M059J (cell line): ENCODE data around the gene OBP2B. TPM values are rescaled to one million over a fixed set of nuclear protein-coding genes. Genes with fewer than 3 reads are reported as not detected.
A peak's percentile ranks its signal among the peaks of the same experiment; 100 is the strongest.
"Not testable (repeated sequence)": the region's sequence is repeated elsewhere in the genome, so short reads cannot be mapped to it uniquely, and the experiment has no call there.

Source experiments
- DNase-seq: peaks from one replicate; pipeline ENCODE4 v3.0.0-alpha.2; 2012; ENCODE audit warnings: low read depth
- total RNA-seq: library from RNA; depleted of rRNA; stranded (reverse); fragments of >200 nt; shearing (Covaris generic); gene quantifications from 2 replicates; pipeline ENCODE4 v1.2.3, GENCODE V29; 2014

The OBP2B gene
- total RNA-seq, 1 experiment from 2014 or later, result not detected

DNA sequence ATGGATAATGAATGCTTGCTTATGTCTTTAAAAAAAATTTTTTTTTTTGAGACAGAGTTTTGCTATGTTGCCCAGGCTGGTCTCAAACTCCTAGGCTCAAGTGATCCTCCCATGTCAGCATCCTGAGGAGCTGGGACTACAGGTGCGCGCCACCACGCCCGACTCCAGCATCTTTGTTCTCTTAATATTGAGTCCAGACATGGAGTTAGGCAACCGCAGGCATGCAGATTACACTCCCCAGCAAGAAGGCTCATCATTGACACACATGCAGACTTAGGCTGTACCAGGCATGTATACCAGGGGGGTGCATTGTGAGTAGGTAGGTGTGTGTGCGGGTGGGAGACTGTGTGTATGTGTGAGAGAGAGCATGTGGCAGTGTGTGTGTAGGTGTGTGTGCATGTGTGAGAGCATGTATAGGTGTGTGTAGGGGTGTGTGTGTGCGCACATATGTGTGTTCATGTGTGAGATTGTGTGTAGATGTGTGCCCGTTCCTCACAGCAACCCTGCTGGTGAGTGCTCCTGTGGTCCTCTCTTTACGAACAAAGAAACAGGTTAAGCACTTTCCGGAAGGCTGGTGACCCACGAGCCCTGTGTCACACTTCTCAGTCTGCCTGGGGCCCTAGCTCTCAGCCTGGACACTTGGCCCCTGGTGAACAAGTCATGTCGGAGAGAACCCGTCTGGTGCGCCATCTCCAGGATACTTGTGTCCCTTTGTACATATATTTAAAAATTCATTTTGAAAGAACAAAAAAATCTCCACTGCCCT, 6.2 kb downstream of the OBP2B start:
- DNase-seq, result no peak

DNA sequence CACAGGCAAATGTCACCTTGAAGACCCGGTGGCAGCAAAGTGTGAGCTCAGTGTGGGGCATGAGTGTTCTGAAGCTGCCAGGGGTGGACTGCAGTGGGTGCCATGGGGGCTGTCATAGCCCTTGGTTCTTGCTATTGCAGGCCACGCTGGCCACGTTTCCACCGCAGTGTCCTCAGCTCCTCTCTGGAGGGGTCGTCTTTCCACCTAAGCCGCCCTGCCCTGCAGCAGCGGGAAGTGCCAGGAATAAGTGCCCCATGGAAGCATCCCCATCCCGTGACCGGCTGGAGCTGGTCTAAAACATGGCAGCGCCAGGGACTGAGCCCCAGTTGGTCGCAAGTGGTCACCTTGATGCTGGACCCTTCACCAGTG, 6.9 kb downstream of the OBP2B start:
- DNase-seq, result no peak

DNA sequence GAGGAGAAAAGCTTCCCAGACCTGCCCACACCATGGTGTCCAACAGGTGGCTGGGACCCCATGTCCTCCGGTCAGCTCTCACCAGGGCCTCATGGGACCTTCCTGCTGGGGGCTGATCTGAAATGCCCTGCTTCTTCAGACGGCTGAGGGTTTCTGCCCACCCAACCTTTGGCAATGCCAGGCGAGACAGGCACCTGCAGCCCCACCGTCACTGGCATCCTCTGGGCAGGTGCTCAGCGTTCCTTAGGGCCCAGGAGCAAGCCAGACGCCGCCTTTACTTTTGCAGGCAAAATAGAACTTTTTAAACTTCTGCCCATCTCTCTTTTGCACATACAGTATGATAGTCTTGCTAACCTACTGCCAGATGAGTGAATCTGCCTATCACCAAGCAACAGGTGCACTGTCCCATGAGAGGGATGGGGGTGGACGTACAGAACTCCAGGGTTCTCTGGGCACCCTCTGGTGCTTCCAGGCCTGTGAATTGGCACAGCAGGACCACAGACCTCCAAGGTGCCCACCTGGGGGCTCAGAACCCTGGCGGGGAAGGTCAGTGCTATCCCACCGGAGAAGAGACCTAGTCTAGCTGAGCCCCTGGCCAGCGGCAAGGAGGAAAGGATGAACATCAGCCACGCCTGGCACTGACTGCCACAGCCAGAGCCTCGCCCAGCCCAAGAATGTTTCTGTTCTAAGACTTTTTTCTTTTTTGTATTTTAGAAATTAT, 7.5 kb downstream of the OBP2B start:
- DNase-seq, result no peak

DNA sequence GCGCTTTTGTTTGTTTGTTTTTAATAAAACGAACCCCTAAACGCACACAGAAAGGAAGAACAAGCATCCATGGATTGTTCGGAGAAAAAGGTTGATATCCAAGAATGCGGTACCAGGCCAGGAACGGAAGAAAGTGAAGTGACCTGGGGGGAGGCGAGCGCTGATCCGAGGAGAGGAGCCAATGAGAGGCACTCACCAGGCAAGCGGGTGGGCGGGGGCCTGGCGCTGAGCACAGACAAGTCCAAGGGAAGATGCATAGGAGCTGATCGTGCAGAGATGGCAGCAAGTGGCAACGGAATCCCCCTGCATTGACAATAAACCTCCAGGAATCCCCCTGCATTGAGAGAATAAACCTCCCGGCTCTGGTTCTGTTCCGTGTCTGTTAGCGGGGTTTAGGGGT, 8.4 kb downstream of the OBP2B start:
- no peak for DNase-seq

DNA sequence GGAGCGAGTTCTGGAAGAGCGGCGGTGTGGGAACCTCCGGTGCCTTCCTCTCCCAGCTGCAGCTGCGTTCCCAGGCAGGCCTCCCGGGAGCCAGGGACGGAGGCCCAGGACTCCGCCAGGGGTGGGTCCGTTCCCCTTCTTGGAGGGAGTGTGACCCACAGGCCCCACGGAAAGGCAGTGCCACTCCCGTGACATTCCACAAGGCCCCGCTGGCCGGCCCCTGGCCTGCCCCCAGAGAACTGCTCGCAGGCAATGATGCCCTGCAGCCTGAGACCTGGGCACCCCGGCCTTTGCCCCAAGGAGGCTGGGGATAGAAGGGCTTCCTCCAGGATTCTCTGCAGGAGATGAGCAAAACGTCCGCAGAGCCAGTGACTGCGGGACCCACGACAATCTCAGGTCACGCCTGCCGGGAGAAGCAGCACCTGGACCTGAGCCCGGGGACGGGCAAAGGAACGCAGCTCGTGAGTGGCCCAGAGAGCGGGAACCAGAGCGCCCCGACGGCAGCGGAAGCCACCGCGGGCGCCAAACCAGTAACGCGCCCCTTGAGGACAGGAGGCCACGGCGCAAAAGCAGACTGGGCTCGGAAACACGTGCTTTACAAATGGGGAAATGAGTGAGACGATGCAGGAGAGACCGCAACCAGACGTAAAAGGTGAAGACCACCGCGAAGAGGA, 9.3 kb downstream of the OBP2B start:
- DNase-seq, result no peak

DNA sequence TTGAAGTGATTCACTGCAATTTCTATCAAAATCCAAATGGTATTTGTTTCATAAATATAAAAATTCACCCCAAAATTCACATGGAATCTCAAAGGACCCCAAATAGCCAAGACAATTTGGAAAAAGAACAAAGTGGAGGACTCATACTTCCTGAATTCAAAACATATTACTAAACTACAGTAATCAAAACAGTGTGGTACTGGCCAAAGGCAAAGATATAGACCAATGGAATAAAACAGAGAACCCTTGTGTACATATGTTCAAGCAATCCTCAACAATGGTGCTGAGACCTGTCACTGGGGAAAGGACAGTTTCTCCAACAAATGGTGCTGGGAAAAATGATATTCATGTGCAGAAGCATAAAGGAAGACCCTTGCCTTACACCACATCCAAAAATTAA, 14.0 kb downstream of the OBP2B start:
- no peak for DNase-seq

DNA sequence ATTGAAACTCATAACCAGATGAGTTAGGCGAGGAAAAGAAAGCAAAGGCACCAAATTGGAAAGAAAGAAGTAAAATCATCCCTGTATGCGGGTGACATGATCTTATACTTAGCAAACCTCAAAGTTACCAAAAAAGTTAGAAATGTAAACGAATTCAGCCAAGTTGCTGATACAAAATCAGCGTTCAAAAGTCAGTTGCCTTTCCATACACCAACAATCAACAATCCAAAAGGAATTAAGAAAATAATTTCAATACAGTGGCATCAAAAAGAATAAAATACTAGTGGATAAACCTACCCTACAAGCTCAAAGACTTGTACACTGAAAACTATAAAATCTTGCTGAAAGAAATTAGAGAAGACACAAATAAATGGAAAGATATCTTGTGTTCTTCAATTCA, 14.5 kb downstream of the OBP2B start:
- no peak for DNase-seq

DNA sequence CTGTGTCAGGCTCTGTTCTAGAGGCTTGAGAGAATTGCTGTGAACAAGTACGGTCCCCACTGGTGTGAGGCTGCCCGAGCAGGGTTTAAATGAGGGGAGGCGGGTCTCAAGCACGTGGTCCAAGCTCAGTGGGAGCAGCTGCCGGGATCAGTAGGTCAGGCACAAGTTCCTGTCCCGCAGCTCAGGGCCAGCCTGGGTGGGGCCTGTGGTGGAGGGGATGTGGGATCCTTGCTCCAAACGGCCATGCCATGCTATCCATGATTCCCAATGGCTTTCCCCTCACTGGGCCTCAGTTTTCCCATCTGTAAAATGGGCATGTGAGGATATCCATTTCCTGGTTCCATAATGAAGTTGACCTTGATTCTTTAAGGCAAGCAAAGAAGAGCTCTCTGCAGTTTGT, 17.1 kb downstream of the OBP2B start:
- no peak for DNase-seq

DNA sequence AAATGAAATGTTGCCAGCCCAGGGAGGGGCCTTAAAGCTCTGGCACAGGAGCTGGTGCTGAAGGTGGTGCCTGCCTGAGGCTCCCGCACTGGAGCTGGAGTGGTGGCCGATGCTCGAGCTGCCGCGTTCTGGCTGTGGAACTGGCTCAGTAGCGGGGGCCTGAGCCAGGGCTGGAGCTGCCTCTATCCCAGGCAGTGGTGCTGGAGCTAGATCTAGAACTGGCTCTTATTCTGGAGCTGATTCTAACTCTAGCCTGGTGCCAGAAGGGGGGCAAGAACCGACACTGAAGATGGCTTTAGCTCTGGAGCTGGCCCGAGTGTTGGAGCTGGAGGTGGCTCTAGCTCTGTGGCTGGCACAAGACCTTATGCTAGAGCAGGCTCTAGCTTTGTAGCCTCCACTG, 19.2 kb downstream of the OBP2B start:
- DNase-seq, result no peak

DNA sequence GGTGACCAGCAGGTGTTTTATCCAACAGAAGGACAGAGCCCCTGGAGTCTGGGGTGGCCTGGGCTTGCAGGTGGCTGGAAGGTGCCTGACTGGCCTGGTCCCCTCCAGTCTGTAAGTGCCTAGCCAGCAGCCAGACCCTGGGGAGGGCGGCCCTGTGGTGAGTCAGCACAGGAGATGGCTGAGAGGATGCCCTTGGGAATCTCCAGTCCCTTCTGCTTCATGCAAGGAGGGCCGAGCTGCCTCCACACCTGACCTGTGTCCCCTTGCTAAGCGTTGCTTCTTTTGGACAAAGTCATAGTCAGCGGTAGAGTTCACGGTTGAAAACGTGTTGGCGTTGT, 20.2 kb downstream of the OBP2B start:
- DNase-seq, result no peak

DNA sequence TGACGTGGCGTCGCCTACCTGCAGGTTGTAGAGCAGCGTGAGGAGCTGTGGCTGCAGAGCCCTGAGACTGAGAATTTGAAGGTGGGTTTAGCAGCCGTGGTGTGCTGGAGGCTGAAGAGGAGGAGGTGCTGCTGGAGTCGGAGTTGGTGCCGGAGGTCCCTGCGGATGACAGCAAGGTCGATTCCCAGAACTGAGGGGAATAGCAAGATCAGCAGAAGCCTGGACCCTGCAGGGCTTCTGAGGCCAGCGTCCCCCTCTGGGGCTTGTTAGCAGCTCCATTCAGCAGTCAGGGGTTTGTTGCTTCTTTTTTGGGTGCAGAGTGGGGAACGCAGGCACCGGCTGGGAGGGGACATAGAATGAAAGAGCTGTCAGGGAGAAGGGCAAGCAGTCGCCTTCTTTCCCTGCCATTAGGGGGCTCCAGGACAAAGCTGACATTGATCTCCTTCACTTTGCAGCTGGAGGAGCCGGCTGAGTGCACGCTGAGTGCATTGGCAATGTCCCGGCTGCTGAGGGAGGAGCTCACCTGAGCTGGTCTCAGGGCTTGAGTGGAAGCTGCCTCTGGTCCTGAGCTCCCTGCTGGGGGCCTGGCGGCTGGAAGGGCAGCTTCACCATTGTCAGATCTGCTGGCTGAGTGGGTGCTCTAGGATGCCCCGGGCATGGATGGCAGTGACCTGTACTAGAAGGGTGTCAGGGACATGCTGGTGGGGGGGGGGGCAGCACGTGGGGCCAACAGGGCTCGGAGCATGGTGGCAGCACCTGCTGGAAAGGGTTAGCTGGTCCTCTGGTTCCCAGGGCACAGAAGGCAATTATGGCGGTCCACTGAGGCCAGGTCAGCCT, 20.8 kb downstream of the OBP2B start:
- peak; percentile 27 for DNase-seq

DNA sequence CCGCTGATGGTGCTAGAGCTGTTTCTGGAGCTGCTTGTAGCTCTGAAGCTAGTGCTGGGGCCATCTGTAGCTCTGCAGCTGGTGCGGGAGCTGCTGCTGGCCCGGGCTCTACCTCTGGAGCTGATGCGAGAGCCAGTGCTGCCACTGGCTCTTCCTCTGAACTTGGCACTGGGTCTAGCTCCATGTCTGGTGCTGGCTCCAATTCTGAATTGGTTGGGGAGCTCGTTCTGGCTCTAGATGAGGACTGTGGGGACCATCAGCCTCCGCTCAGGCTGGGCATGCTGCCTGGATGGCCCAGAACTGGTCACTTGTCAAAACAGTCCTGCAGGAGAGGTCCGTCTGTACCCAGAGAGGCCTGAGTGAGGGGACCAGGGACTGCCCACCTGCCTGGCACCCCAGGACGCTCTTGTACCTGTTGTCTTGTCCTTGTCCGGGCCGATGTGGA, 21.5 kb downstream of the OBP2B start:
- DNase-seq, result no peak

DNA sequence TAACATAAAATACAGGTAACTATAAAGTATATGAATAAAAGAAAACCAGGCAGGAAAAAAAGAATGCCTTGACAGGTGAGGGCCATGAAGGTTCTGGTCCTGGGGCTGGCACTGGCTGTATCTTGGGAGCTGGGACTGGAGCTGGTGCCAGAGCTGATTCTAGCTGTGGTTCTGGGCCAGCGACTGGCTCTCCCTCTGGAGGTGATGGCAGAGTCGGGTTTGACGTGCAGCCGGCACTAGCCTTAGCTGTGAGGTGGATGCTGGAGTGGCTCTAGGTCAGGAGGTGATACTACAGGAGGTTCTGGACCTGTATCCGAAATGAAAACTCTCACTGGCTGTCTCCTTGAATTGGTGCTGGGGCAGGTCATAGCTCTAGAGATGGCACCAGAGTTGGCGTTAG, 22.3 kb downstream of the OBP2B start:
- no peak for DNase-seq

DNA sequence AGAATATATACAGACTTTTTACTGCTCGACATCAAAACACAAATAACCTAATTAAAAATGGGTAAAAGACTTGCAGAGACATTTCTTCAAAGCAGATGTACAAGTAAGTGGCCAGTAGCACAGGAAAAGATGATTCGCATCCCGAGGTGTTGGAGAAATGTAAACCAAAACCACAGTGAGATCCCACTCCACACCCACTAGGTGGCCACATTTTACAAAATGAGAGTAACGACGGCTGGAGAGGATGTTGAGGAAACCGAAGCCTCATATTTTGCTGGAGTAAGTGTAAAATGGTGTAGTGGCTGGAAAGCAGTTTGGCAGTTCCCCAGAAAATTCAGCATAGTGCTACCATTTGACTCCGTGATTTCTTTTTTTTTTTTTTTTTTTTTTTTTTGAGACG, 24.1 kb downstream of the OBP2B start:
- peak; percentile 80 for DNase-seq

DNA sequence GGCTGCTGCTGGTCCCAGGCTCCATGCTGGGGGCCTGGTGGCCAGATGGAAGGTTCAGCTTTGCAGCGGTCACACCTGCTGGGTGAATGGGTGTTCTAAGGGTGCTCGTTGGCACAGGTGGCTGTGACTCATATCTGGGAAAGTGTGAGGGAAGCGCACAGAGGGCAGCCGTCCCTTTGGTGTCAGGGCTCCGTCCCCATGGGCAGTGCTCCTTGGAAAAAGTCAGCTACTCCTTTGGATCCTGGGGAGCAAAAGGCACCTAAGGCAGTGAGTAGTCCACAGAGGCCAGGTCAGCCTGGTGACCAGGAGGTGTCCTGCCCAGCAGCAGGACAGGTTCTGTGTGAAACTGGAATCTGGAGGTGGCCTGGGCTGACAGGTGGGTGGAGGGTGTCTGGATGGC, 26.9 kb downstream of the OBP2B start:
- DNase-seq, result no peak

DNA sequence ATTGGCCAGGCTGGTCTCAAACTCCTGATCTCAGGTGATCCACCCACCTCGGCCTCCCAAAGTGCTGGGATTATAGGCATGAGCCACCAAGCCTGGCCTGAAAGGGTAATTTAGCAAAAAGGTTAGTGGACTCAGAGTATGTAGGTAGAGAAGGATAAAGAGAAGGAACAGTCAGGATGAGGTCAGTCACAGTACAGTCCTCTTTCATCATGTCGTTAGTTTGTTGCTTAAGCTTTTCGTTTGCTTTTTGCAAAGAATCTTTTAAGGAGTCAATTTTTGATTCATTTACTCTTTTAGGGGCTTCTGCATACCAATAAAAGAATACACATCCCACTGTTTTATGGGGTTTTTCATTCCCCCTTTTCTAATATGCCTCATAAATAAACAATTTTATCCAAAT, 27.5 kb downstream of the OBP2B start:
- DNase-seq, result no peak

DNA sequence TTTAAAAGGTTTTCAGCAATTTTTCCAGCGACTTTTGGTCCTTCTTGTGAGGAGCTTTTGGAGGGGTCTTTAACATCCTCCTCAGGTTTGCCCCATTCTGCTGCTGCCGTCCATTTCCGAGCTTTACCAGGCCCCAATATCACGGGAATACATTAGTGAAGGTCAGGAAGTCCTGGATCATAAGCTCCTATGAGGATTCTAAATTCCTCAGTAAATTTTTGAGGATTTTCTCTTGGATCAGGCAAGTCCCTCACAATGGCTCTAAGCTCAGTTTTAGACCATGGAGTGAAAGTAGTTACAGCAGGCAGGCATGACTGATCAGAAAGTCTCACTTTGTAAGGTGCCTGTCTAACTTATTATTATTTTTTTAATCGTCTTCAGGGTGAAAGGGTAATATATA, 28.1 kb downstream of the OBP2B start:
- DNase-seq, result no peak

DNA sequence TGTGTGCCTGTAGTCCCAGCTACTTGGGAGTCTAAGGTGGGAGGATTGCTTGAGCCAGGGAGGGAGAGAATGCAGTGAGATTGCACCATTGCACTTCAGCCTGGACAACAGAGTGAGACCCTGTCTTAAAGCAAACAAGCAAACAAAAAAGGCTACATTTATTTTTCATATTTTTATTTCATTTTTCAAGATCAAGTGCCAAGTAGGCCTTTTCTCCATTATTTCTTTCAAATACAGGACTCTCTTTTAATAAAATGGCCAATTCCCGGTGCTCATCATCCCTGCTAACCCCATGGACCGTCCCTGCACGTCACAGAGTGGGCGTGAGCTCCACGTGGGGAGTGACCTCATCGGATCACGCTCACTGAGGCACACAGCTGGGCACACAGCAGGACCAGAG, 36.0 kb downstream of the OBP2B start:
- no peak for DNase-seq

DNA sequence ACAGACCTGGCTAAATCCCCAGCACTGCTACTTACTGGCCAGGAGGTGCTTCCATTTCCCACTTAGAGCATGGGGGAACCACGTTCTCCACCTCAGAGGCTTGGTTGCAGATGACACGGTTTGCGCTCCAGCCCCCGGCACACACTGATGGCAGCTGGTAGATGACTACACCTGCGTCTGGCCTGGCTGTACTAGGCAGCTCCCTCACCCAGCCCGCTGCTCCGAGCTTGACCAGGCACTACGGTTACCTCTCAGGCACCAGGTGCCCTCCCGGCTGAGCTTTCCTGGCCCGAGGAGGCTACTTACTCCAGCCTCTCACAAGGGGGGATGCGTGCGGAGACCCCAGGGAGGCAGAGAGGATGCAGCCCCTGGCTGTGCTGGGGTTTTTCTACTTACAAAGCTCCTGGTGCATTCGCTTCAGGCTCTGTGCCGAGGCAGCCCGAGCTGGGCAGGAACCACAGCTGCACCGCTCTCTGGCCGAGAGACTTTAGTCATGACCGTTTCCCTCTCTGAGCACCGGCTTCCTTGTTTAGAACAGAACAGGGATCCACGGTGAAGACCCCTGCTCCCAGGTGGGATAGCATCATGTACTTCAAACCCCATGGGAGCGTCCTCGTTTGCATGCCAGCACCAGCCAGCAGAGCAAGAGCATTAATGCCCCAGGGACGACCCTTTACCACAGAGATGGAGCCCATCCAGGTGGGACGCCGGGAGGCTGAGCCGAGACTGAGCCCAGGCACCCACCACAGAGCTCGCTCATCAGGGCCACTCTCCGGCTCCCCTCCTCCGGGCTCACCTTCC, 37.7 kb downstream of the OBP2B start:
- DNase-seq, result no peak

DNA sequence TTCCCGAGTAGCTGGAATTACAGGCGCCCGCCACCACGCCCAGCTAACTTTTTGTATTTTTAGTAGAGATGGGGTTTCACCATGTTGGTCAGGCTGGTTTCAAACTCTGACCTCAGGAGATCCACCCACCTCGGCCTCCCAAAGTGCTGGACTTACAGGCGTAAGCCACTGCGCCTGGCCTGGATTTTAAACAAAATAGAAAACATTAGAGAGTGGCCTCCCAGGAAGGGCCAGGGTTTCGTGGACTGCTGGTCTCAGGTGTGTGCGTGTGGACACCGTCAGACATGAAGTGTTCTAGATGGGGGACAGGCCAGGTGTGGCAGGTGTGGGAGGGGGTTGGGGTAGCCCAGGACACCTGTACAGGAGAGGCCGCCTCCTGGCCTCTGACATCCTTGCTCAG, 38.3 kb downstream of the OBP2B start:
- DNase-seq, result no peak

DNA sequence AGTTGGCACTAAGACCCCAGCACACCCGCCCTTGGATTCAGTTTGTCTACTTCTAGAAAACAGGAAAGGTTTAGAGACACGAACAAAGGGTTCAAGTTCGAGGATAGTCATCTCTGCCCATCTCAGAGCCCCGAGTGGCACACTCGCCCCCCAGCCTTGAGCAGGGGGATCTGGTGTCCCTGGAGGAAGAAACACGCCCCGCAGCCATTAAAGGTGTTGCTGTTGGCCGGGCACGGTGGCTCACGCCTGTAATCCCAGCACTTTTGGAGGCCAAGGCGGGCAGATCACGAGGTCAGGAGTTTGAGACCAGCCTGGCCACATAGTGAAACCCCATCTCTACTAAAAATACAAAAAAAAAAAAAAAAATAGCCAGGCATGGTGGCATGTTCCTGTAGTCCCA, 39.4 kb downstream of the OBP2B start:
- DNase-seq, result not testable (repeated sequence)
